Liver (tissue), 3 donors: Measurements from ENCODE around the gene HBG1.

ENCODE experiments used
- CTCF ChIP-seq: fragments of 150-350 bp; IDR thresholded peaks from 2 replicates; pipeline ENCODE4 v1.5.1; 2017; ENCODE audit warnings: improper control_type of control experiment, low read depth, low read length; ENCODE audit not compliant: missing input control
- GABPA ChIP-seq, 2 donors: IDR thresholded peaks in 1 of 2; conservative IDR thresholded peaks in 1 of 2; 2 replicates each; pipeline ENCODE4 v1.6.1; 2016; ENCODE audit warnings: antibody characterized with exemption in 2 of 2, mild to moderate bottlenecking in 1 of 2, moderate library complexity in 1 of 2
- JUND ChIP-seq, 2 donors: IDR thresholded peaks; 2 replicates each; pipeline ENCODE4 v1.6.1; 2016; ENCODE audit warnings: antibody characterized with exemption in 2 of 2
- MAX ChIP-seq: IDR thresholded peaks from 2 replicates; pipeline ENCODE4 v1.6.1; 2016; ENCODE audit warnings: antibody characterized with exemption
- NR2F2 ChIP-seq: IDR thresholded peaks from 2 replicates; pipeline ENCODE4 v1.6.1; 2016; ENCODE audit warnings: antibody characterized with exemption
- REST ChIP-seq: IDR thresholded peaks from 2 replicates; pipeline ENCODE4 v1.6.1; 2016; ENCODE audit warnings: antibody characterized with exemption, mild to moderate bottlenecking
- TAF1 ChIP-seq: conservative IDR thresholded peaks from 2 replicates; pipeline ENCODE4 v1.6.1; 2016; ENCODE audit warnings: antibody characterized with exemption, mild to moderate bottlenecking
- YY1 ChIP-seq: IDR thresholded peaks from 2 replicates; pipeline ENCODE4 v1.6.1; 2016; ENCODE audit warnings: antibody characterized with exemption, mild to moderate bottlenecking
- donor health status: healthy.
- donor health status: healthy.

GRCh38 chr11:5232821-5233220, 16.8 kb downstream of the HBG1 start:
- TF ChIP-seq YY1 (no peak), CTCF (no peak), REST (no peak), JUND (IDR thresholded peaks at IDR 0.05) (no peak), GABPA (IDR thresholded peaks at IDR 0.05 in 1 of 2, conservative IDR thresholded peaks at IDR 0.05 in 1 of 2) (no peak), MAX (no peak), TAF1 (no peak), NR2F2 (no peak)
